ENCODE data around the gene ANGPTL1. TPM values are rescaled to one million over a fixed set of nuclear protein-coding genes. Genes with fewer than 3 reads are reported as not detected.

The ANGPTL1 gene
- total RNA-seq, 1 donor from 2014 or later, result 0.21 TPM

DNA sequence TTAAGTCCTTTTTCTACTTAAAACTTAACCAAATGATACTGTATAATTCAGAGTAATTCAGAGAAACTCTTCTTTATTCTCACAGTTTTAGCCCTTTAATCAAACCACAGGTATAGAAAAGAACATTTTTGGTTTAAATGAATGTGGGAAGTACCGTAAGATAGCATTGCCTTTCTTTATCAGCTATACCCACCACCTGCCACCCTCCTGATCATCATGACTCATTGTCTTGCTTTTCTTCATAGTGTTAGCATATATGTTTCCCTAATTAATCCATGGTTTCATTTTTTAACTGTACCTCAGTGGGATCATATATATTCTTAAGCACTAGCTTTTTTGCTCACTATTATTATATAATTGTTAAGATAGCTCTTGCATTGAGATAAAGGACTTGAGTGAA lies 27.5 kb upstream of the ANGPTL1 start:
- TF ChIP-seq CTCF (conservative IDR thresholded peaks at IDR 0.05), result no peak
- DNase-seq (ENCODE audit: low read depth, low spot score), result no peak

GRCh38 chr1:178895928-178896327 lies 25.1 kb upstream of the ANGPTL1 start:
- Mint-ChIP-seq H3K9me3 (peaks cover 3% of the 10 kb centered on the region), H3K4me3 (no peak overlapping the region), H3K27me3 (ENCODE audit: low read depth) (no peaks in the 10 kb centered on the region), H3K36me3 (ENCODE audit: low read depth) (peaks cover 27% of the 10 kb centered on the region), H3K4me1 (no peaks in the 10 kb centered on the region), H3K27ac (ENCODE audit: unreplicated experiment) (no peak overlapping the region)
- TF ChIP-seq CTCF (conservative IDR thresholded peaks at IDR 0.05), result no peak
- DNase-seq (ENCODE audit: low read depth, low spot score), result no peak

More for the DNA sequence above, 27.5 kb upstream of the ANGPTL1 start:
- Mint-ChIP-seq H3K4me1 (no peaks in the 10 kb centered on the region), H3K4me3 (no peak overlapping the region), H3K27ac (ENCODE audit: unreplicated experiment) (no peak overlapping the region), H3K27me3 (ENCODE audit: low read depth) (no peaks in the 10 kb centered on the region), H3K36me3 (ENCODE audit: low read depth) (peaks cover 33% of the 10 kb centered on the region), H3K9me3 (peaks cover 5% of the 10 kb centered on the region)

DNA sequence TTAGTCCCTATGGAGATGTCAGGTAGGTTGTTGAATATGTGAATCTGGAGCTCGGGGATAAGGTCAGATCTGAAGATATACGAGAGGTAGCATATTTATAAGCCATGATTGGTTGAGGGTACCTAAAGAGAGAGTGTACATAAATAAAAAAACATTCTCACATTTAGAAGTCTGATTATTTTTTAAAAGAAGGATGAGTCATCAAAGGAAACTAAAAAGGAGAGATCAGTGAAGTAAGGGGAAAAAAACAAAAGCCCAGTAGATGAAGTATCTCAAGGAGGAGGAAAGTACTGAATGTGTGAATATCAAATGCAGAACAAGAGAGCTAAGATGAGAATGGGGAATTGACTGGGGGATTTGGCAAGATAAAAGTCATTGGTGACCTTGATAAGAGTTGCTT lies 15.7 kb upstream of the ANGPTL1 start:
- DNase-seq (ENCODE audit: low read depth, low spot score), result no peak
- H3K9me3 Mint-ChIP-seq, result no peaks in the 10 kb centered on the region
- no peak overlapping the region for H3K4me3 Mint-ChIP-seq
- no peak overlapping the region for H3K27ac Mint-ChIP-seq (ENCODE audit: unreplicated experiment)
- H3K27me3 Mint-ChIP-seq (ENCODE audit: low read depth), result no peaks in the 10 kb centered on the region
- TF ChIP-seq CTCF (conservative IDR thresholded peaks at IDR 0.05), result no peak
- H3K36me3 Mint-ChIP-seq (ENCODE audit: low read depth), result peaks cover 7% of the 10 kb centered on the region
- H3K4me1 Mint-ChIP-seq, result no peaks in the 10 kb centered on the region

DNA sequence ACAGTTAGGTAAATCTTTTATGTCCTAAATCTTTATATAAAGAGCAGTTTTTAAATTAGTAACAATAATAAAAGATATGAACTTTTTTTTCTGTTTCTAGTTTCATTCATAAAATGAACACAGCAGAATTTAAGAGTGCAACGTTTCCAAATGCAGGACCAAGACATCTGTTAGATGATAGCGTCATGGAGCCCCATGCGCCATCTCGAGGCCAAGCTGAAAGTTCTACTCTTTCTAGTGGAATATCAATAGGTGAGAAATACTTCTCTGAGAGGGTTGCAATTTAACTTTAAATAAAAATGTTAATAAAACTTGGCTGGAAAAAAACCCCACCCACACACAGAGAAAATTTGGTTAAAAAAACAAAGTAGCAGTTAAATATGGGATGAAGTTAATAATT lies 15.0 kb upstream of the ANGPTL1 start:
- Mint-ChIP-seq H3K4me1 (no peaks in the 10 kb centered on the region), H3K36me3 (ENCODE audit: low read depth) (peaks cover 11% of the 10 kb centered on the region), H3K9me3 (no peaks in the 10 kb centered on the region), H3K27me3 (ENCODE audit: low read depth) (no peaks in the 10 kb centered on the region), H3K4me3 (no peak overlapping the region), H3K27ac (ENCODE audit: unreplicated experiment) (no peak overlapping the region)
- no peak for TF ChIP-seq CTCF (conservative IDR thresholded peaks at IDR 0.05)
- no peak for DNase-seq (ENCODE audit: low read depth, low spot score)

- Mint-ChIP-seq H3K27me3 (ENCODE audit: low read depth) (no peaks in the 10 kb centered on the region), H3K9me3 (no peaks in the 10 kb centered on the region), H3K36me3 (ENCODE audit: low read depth) (peaks cover 12% of the 10 kb centered on the region), H3K4me1 (no peaks in the 10 kb centered on the region), H3K27ac (ENCODE audit: unreplicated experiment) (no peak overlapping the region), H3K4me3 (no peak overlapping the region)
- no peak for DNase-seq (ENCODE audit: low read depth, low spot score)
- TF ChIP-seq CTCF (conservative IDR thresholded peaks at IDR 0.05), result no peak
Measured at GRCh38 chr1:178881950-178882349, 11.1 kb upstream of the ANGPTL1 start.

GRCh38 chr1:178877896-178878295 lies 7.0 kb upstream of the ANGPTL1 start:
- DNase-seq (ENCODE audit: low read depth, low spot score), result no peak
- H3K4me1 Mint-ChIP-seq, result no peaks in the 10 kb centered on the region
- no peaks in the 10 kb centered on the region for H3K9me3 Mint-ChIP-seq
- peaks cover 8% of the 10 kb centered on the region for H3K27me3 Mint-ChIP-seq (ENCODE audit: low read depth)
- no peak overlapping the region for H3K27ac Mint-ChIP-seq (ENCODE audit: unreplicated experiment)
- peaks cover 4% of the 10 kb centered on the region for H3K36me3 Mint-ChIP-seq (ENCODE audit: low read depth)
- H3K4me3 Mint-ChIP-seq, result no peak overlapping the region
- no peak for TF ChIP-seq CTCF (conservative IDR thresholded peaks at IDR 0.05)
